GM19240 (cell line): Measurements from ENCODE around the gene LNX2.

Experiments used
- DNase-seq: peaks from one replicate; pipeline ENCODE4 v3.0.0; 2011; ENCODE audit warnings: low spot score; ENCODE audit not compliant: insufficient read length

LNX2 gene

DNA sequence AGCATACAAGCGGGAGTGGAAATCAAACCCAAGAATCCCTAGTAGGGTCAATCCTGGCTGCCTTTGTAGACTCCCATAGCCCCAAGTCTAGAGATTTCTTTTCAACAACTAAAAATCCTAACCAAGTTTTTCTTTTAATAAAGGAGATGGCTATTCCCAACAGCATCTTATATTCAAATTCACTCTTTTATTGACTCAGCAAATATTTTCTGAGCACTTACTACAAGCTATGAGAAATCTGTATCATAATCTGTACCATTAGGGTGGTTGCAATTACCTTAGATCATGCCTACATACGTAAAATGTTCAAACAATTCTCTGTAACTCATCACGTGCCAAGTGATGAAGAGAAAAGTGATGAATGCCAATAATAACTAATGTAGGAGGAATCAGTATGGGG is 54.5 kb downstream of the LNX2 start:
- no peak for DNase-seq

DNA sequence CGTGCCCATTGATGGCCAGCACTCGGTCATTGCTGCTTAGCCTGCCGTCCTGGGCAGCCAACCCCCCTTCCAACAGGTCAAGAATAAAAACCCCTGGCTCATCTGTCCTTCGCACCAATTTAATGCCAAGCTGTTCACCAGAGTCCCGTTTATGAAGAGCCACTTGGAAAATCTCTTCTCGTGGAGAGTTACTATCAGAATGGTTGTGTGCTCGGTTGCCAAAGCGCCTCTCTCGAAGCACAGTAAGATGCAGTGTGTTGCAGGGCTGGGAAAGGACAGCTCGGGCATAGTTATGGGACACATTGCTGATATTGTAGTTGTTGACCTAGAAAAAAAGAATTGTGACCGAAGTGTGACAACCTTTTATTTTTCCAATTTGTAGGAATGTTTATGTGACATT is 57.9 kb downstream of the LNX2 start:
- DNase-seq = no peak

GRCh38 chr13:27559719-27560118 is 60.6 kb downstream of the LNX2 start:
- DNase-seq = no peak

DNA sequence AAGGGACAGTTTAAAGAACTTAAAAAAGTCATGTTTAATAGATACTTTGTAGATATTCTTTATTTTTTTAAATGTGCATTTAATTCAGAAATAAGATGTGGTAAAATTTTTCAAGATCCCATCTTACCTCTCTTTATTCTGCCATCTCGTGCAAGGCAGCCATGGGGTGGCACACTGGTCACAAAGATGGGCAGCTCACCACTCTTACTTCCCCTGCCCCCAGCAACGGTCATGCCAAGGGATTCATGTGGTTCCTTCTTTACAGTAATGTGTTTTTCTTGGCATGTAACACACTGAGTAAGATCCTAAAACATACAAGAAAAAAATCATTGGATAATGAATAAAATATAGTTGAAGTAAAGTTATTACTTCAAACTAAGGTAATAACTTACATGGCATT is 64.2 kb downstream of the LNX2 start:
- DNase-seq = no peak

DNA sequence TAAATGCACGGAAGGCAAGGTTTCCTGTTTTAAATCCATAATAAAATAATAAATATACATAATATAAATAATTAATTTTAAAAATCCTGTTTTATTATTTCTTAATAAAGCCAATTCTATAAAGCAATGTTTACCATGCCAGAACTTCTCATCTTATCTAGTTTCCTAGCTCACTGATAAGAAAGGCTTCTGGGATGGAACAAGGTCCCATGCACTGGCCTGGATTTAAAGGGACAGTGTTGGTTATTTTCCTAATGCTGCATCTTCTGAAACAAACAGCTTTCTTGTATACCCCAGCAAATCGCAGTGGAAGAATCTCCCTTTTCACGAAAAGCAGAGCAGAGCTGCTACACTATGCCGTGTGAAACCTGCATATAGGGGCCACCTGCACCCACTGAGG is 68.8 kb downstream of the LNX2 start:
- DNase-seq = no peak

- no peak for DNase-seq
Measured at GRCh38 chr13:27549406-27549981, 70.8 kb downstream of the LNX2 start.

DNA sequence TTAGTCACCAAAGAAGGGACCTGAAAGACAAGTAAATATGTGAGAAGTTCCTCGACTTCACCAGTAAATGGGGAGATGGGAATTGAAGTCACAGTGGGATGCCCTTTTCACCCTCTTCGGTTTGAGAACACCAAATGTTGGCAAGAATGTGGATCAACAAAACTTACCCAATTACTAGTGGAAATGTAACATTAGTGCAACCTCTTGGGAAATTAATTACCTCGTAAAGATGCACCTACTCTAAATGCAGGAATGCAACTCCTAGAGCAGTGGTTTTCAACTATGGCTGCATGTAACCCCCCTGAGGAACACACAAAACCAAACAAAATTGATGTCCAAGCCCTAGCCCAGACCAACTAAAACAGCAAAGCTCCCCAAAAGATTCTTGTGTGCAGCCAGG is 78.1 kb downstream of the LNX2 start:
- no peak for DNase-seq

DNA sequence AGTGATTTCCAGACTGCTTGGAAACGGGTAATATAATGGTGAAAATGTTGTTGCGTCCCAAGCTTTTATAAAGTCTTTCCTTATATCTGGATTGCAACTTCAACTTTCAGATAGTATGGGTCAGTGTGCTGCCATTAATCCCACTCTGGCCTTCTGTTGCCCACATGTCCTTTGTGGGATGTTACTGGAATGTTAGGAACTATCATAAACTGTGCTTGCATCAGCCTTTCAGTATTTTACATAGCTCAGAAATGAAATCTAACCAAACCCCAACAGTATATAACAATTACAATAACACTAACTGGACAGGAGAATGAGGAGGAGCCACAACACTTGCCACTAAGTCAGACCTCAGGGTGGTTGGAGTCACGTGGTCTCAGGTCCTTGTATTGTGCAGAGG is 78.9 kb downstream of the LNX2 start:
- DNase-seq = no peak

- no peak for DNase-seq
Measured at GRCh38 chr13:27536361-27537101, 83.8 kb downstream of the LNX2 start.

GRCh38 chr13:27535546-27535945 is 84.8 kb downstream of the LNX2 start:
- no peak for DNase-seq

- no peak for DNase-seq
Measured at GRCh38 chr13:27534981-27535380, 85.3 kb downstream of the LNX2 start.

DNA sequence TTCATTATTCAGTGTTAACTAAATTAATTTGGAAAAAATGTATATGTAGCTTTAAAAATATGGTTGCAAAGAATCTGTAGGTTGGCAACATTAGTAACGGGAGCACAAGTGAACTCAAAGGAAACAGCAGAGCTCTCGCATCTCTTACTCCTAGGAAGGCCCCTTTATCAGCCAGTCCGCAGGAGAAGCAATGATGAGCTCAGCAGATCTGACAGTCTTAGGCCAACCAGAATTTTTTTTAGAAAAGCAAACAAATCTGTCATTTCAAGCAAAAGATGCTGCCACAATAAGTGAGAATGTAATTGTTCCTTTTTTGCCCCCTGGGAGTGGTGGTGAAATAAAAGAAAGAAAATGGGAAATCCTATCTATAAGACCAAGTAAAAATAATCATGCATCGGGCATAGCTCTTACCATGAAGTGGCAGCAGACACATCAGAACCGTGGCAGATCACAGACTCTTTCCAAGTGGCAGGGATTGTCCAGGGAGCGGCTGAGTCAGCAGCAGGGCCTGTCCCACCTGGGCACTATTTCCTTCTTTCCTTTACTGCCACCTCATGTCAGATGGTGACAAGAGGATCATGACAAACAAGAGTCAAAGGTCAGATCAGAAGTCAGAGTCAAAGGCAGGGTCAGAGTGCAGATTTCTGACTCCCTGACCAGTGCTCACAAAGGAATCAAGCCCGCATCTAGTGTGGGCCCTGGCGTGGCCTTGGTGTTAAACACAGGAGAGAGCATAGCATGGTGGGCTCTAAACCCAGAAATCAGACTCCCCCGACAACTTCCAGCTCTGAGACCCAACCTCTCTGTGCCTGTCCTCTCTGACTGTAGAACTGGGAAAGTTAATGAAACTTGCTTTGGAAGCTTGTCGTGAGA is 86.0 kb downstream of the LNX2 start:
- DNase-seq = no peak

DNA sequence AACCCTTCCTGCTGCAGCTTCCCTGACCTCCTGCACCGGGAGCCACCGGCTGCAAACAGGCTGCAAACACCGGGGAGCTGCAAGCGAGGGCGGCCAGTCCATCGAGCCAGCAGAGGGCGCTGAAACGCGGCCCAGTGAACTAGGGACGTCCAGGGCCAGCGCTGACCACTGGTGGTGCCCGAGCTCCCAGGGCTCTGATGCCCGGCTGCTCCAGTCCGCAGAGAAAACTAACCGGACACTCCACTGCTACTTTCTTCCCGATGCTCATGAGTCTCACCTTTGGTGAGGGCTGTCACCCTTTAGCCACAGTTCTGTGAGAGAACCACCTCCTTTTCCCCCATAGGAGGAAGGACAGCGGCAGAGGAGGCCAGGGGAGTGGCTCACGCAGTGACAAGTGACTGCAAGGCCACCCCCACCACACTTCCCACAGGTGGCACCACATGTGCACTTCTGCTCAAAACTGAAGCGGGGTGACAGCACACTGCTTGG is 87.1 kb downstream of the LNX2 start:
- DNase-seq = peak; percentile 14

DNA sequence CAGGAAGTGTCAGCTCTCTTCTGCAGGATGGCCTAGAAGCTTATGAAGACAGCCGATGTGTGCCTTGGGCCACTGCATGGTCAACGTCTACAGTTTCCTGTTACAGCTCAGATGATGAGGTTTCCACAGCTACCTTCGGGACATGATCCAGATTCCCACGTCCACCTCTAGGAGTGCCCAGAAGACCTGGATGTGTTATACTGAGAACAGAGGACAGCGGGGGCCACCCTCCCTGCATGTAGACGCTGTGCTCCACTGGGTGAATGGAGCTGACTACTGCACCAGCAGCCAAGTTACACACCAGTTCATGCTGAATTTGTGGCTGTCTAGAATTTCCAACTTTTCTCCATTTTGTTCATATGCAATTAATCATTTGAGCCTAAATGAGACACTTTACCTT is 91.4 kb downstream of the LNX2 start:
- DNase-seq = no peak

DNA sequence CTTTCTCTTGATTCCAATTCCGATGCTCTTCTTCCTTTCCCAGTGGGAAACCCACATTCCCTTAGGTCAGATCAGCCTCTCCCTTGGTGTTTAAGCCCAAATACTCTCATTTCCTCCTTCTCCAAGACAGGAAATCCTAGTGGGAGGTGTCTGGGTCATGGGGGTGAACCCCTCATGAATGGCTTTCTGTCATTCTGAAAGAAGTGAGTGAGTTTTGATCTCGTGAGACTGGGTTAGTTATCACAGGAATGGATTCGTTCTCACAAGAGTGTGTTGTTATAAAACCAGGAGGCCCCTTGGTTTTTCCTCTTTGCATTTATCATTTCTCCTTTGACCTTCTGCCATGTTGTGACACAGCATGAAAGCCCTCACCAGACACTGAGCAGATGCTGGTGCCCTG is 93.8 kb downstream of the LNX2 start:
- DNase-seq = no peak

DNA sequence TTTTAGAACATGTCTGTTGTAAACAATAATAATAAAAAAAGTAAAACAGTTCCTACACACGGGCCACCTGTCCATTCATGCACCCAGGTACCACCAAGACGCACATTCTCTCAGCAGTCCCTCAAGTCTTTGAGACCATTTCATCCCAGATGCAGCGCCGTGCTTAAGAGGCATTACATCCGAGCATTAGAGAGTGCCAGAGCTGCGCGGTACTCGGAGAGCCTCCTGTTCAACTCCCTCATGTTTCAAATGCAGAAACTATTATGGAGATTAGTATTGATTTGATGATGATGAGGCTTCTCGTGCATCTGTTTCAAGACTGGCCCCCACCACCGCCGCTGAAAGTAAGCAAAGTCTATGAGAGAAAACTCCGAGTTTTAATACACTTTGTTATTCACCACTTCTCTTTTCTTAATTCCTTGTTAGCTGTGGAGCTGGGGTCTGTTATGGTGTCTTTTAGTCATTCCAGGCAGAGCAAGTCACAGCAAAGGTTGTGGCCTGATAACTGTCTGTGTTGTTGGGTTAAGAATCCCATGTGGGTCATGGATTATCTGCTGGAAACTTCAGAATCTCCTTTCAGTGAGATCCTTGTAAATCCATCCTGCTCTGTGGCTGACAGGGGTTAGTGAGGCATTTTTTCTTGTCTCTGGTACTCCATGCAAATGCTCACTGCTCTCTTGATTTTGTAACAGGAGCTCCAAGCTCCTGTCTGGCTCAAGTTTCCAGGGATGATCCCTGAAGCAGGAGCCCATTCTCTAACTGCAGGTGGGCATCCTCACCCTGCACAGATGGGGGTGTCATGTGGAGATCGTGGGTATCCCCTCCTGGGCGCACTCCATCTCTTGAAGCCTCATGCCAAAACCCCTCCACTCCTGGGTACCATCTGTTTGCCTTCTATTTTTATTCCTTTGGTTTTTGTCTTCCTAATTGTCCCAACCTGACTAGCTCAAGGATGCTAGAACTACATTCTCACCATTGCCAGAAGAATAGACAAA is 95.1 kb downstream of the LNX2 start:
- DNase-seq = no peak

DNA sequence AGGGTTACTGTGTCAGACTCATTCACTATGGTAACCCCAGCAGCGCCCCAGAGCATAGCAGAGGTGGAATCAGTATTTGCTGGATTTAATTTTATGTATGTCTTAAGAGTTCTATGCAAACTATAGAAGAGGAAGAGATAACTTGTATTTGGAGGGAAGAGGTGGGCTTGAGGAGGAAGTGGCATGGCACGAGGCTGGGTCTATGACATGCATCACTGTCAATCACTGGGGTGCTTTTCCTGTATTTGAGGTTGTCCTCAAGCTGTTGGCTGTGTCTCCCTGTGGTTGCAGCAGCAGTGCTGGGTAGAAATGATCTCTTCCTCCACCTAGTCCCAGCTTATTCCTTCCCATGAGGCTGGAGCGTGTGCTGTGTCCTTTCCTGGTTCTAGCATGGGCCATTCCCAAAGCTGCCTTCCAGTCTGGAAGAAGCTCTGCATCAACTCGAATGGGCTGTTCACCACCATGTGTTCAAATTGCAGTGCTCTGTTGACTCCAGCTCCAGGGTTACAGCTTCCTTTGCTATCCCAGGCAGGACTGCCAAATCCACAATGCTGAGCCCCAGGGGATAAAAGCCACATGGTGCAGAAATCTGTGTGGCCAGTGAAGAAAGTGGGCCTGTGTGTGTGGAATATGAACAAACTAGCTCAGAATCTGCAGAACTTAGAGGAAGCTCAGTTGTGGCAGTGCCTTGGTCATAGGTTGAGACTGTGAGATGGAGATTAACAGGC is 96.8 kb downstream of the LNX2 start:
- no peak for DNase-seq

GRCh38 chr13:27522847-27523246 is 97.5 kb downstream of the LNX2 start:
- no peak for DNase-seq

- DNase-seq = no peak
Measured at GRCh38 chr13:27516103-27516502, 104.2 kb downstream of the LNX2 start.

- no peak for DNase-seq
Measured at GRCh38 chr13:27510082-27510481, 110.2 kb downstream of the LNX2 start.
